Type B pancreatic cell (in vitro differentiated cells): ENCODE results near the gene SHROOM3. TPM values are rescaled to one million over a fixed set of nuclear protein-coding genes. Genes with fewer than 3 reads are reported as not detected.

Experiments used
- DNase-seq: peaks from one replicate; pipeline ENCODE4 v3.0.0; 2021; ENCODE audit warnings: mixed read lengths; ENCODE audit not compliant: unreplicated experiment; ENCODE audit errors: extremely low spot score
- H3K27ac Mint-ChIP-seq: 2 replicates; pipeline ENCODE4 v1.8.0; 2021; ENCODE audit warnings: mild to moderate bottlenecking, mixed read lengths
- H3K27me3 Mint-ChIP-seq: 2 replicates; pipeline ENCODE4 v1.8.0; 2021; ENCODE audit warnings: mixed read lengths
- H3K36me3 Mint-ChIP-seq: 2 replicates; pipeline ENCODE4 v1.8.0; 2021; ENCODE audit warnings: mixed read lengths
- H3K4me1 Mint-ChIP-seq: one replicate; pipeline ENCODE4 v1.8.0; 2021; ENCODE audit warnings: mixed read lengths; ENCODE audit not compliant: unreplicated experiment
- H3K4me3 Mint-ChIP-seq: 2 replicates; pipeline ENCODE4 v1.8.0; 2021; ENCODE audit warnings: mild to moderate bottlenecking, mixed read lengths
- H3K9me3 Mint-ChIP-seq: 2 replicates; pipeline ENCODE4 v1.8.0; 2021; ENCODE audit warnings: mixed read lengths
- total RNA-seq: library from RNA; stranded (reverse); gene quantifications from 2 replicates; pipeline ENCODE4 v1.2.1, GENCODE V29; 2021; ENCODE audit warnings: low replicate concordance
- TF ChIP-seq, protein P1 (sequence below): fragments of 200-600 bp; sonication (generic); conservative IDR thresholded peaks from 2 replicates; pipeline ENCODE4 v1.5.0; 2021; ENCODE audit warnings: antibody characterized with exemption, mild to moderate bottlenecking

Gene SHROOM3
- total RNA-seq, 1 donor from 2014 or later: 38.6 TPM

DNA sequence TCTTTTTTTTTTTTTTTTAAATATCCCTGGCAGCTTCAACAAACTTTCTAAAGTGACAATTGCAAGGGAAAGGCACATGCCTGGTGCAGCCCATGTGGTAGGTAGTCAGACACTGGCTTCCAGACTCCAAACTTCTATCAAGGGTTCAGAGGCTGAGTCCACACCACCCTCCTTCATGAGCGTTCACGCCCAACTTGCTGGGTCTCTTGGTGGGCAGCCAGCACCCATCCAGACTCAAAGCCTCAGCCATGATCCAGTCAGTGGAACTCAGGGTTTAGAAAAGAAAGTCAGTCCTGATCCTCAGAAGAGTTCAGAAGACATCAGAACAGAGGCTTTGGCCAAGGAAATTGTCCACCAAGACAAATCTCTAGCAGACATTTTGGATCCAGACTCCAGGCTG is 321.4 kb downstream of the SHROOM3 start:
- Mint-ChIP-seq H3K27ac (no peak overlapping the region), H3K36me3 (peaks cover 17% of the 10 kb centered on the region), H3K4me1 (peaks cover 33% of the 10 kb centered on the region), H3K9me3 (peaks cover 8% of the 10 kb centered on the region), H3K27me3 (no peaks in the 10 kb centered on the region), H3K4me3 (no peak overlapping the region)
- no peak for DNase-seq
- TF ChIP-seq, protein P1, sequence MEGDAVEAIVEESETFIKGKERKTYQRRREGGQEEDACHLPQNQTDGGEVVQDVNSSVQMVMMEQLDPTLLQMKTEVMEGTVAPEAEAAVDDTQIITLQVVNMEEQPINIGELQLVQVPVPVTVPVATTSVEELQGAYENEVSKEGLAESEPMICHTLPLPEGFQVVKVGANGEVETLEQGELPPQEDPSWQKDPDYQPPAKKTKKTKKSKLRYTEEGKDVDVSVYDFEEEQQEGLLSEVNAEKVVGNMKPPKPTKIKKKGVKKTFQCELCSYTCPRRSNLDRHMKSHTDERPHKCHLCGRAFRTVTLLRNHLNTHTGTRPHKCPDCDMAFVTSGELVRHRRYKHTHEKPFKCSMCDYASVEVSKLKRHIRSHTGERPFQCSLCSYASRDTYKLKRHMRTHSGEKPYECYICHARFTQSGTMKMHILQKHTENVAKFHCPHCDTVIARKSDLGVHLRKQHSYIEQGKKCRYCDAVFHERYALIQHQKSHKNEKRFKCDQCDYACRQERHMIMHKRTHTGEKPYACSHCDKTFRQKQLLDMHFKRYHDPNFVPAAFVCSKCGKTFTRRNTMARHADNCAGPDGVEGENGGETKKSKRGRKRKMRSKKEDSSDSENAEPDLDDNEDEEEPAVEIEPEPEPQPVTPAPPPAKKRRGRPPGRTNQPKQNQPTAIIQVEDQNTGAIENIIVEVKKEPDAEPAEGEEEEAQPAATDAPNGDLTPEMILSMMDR: no peak

- H3K9me3 Mint-ChIP-seq: no peaks in the 10 kb centered on the region
These were observed 322.4 kb downstream of the SHROOM3 start for GRCh38 chr4:76757418-76757939.

DNA sequence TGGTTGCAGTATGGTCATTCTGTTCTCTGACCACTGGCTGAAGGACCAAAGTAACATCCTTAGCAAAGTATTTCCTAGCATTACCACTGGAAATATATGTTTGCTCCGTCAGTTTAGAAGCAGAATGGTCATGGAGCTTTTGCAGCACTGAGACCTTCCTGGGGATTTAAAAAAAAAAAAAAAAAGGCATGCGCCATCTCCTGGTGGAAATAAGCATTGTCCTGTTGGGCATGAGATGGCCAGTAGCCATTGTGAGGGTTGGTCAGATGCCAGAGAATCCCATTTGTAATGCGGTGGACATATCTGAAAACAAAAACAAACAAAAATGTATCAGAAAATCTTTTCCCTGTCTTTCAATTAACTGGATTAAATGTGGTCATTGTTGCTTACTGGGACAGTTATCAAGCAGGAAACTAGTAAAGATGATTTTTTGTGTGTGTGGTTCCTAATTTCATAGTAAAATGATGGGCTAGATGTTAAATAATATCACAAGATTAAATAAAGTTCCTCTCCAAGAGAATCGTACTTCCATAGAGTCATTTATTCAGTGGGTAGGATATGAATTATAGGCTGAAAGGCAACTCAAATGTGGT is 323.4 kb downstream of the SHROOM3 start:
- Mint-ChIP-seq H3K36me3 (peaks cover 18% of the 10 kb centered on the region), H3K4me3 (no peak overlapping the region), H3K9me3 (no peaks in the 10 kb centered on the region), H3K27ac (no peak overlapping the region), H3K4me1 (peaks cover 30% of the 10 kb centered on the region), H3K27me3 (no peaks in the 10 kb centered on the region)
- DNase-seq: no peak
- TF ChIP-seq, protein P1: peak; percentile 90

More at GRCh38 chr4:76757418-76757939, 322.4 kb downstream of the SHROOM3 start:
- peaks cover 36% of the 10 kb centered on the region for H3K4me1 Mint-ChIP-seq
- H3K27ac Mint-ChIP-seq: no peak overlapping the region
- H3K36me3 Mint-ChIP-seq: peaks cover 14% of the 10 kb centered on the region
- H3K27me3 Mint-ChIP-seq: no peaks in the 10 kb centered on the region
- no peak overlapping the region for H3K4me3 Mint-ChIP-seq
- TF ChIP-seq, protein P1: no peak
- DNase-seq: no peak

DNA sequence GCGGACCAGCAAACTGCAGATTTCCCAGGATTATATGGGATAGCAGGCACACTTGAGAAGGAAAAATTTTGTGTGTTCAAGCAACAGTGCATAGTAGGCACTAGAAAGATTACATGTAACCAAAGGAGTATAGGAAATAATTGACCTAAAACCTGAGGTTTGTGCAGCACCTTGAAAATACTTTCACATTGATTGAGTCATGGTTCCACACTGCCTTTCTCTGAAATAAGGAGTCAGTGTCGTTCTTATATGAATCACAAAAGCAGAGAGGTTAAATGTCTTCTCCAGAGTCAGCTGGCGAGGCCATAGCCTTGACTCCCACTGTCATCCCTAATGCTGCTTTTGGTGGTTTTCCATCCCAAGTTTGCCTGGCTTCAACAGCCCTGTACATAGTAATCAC is 324.0 kb downstream of the SHROOM3 start:
- TF ChIP-seq, protein P1: no peak
- Mint-ChIP-seq H3K27ac (no peak overlapping the region), H3K4me3 (no peak overlapping the region), H3K36me3 (peaks cover 18% of the 10 kb centered on the region), H3K27me3 (no peaks in the 10 kb centered on the region), H3K9me3 (no peaks in the 10 kb centered on the region), H3K4me1 (peaks cover 24% of the 10 kb centered on the region)
- DNase-seq: no peak

- H3K27me3 Mint-ChIP-seq: no peaks in the 10 kb centered on the region
- no peak overlapping the region for H3K27ac Mint-ChIP-seq
- no peak for DNase-seq
- H3K4me1 Mint-ChIP-seq: peaks cover 29% of the 10 kb centered on the region
- no peaks in the 10 kb centered on the region for H3K9me3 Mint-ChIP-seq
- no peak overlapping the region for H3K4me3 Mint-ChIP-seq
- H3K36me3 Mint-ChIP-seq: peaks cover 23% of the 10 kb centered on the region
- TF ChIP-seq, protein P1: no peak
These were observed 325.2 kb downstream of the SHROOM3 start for GRCh38 chr4:76760193-76760592.
